GM23338 (cell line): ENCODE measurements around the gene HMHB1. TPM values are rescaled to one million over a fixed set of nuclear protein-coding genes. Genes with fewer than 3 reads are reported as not detected.

Experiments used
- ATAC-seq: fragments of 200-7000 bp; cut with Tn5 transposase; 3 replicates; pipeline ENCODE4 v1.9.1; 2020
- DNase-seq: peaks from one replicate; pipeline ENCODE4 v3.0.0-alpha.2; 2015; ENCODE audit warnings: low spot score
- H2AFZ ChIP-seq: fragments of 200-600 bp; sonication (generic); 2 replicates; pipeline ENCODE4 v1.8.0; 2016; ENCODE audit warnings: antibody characterized with exemption, mild to moderate bottlenecking, moderate library complexity
- H3F3A ChIP-seq: fragments of 200-600 bp; sonication (generic); replicated peaks from 2 replicates; pipeline ENCODE4 v1.8.0; 2017; ENCODE audit warnings: antibody characterized with exemption, mixed run types, low read depth
- H3K27ac ChIP-seq: fragments of 200-600 bp; sonication (generic); 2 replicates; pipeline ENCODE4 v1.6.1; 2016; ENCODE audit warnings: low read depth
- H3K27me3 ChIP-seq: fragments of 200-600 bp; sonication (generic); 2 replicates; pipeline ENCODE4 v1.8.0; 2016; ENCODE audit warnings: mild to moderate bottlenecking, mixed run types, moderate library complexity; ENCODE audit not compliant: insufficient read depth
- H3K36me3 ChIP-seq: fragments of 200-600 bp; sonication (generic); 2 replicates; pipeline ENCODE4 v1.8.0; 2016; ENCODE audit warnings: mild to moderate bottlenecking; ENCODE audit not compliant: insufficient read depth
- H3K4me1 ChIP-seq: fragments of 200-600 bp; sonication (generic); 2 replicates; pipeline ENCODE4 v1.8.0; 2016; ENCODE audit warnings: mild to moderate bottlenecking, moderate library complexity; ENCODE audit not compliant: insufficient read depth
- H3K4me2 ChIP-seq: fragments of 200-600 bp; sonication (generic); 2 replicates; pipeline ENCODE4 v1.7.1; 2017; ENCODE audit warnings: mixed run types
- H3K4me3 ChIP-seq: fragments of 200-600 bp; sonication (generic); 2 replicates; pipeline ENCODE4 v1.6.1; 2016; ENCODE audit warnings: mixed run types
- H3K79me2 ChIP-seq: fragments of 200-600 bp; sonication (generic); replicated peaks from 2 replicates; pipeline ENCODE4 v1.8.0; 2017; ENCODE audit warnings: mild to moderate bottlenecking; ENCODE audit not compliant: insufficient read depth
- H3K9me2 ChIP-seq: fragments of 200-600 bp; sonication (generic); 2 replicates; pipeline ENCODE4 v1.8.0; 2017; ENCODE audit not compliant: insufficient read depth
- H4K20me1 ChIP-seq: fragments of 200-600 bp; sonication (generic); replicated peaks from 2 replicates; pipeline ENCODE4 v1.8.0; 2017; ENCODE audit warnings: mild to moderate bottlenecking; ENCODE audit not compliant: insufficient read depth
- H3K27ac Mint-ChIP-seq: 2 replicates; pipeline ENCODE4 v1.8.0; 2020; ENCODE audit warnings: inconsistent platforms, mild to moderate bottlenecking, moderate library complexity, mixed read lengths
- H3K27me3 Mint-ChIP-seq: 3 replicates; pipeline ENCODE4 v1.8.0; 2022; ENCODE audit warnings: low read depth, mild to moderate bottlenecking, moderate library complexity, mixed read lengths, inconsistent platforms; ENCODE audit not compliant: insufficient read depth, poor library complexity
- H3K36me3 Mint-ChIP-seq: 3 replicates; pipeline ENCODE4 v1.8.0; 2021; ENCODE audit warnings: low read depth, mild to moderate bottlenecking, inconsistent platforms, moderate library complexity, mixed read lengths
- H3K4me1 Mint-ChIP-seq: 3 replicates; pipeline ENCODE4 v1.8.0; 2020; ENCODE audit warnings: mild to moderate bottlenecking, inconsistent platforms, mixed read lengths
- H3K4me3 Mint-ChIP-seq: 3 replicates; pipeline ENCODE4 v1.8.0; 2021; ENCODE audit warnings: moderate library complexity, mild to moderate bottlenecking, inconsistent platforms, mixed read lengths
- H3K9me3 Mint-ChIP-seq: 3 replicates; pipeline ENCODE4 v1.8.0; 2020; ENCODE audit warnings: moderate library complexity, mild to moderate bottlenecking, inconsistent platforms, mixed read lengths
- CREB1 ChIP-seq: fragments of 250-450 bp; sonication (Bioruptor Pico); IDR thresholded peaks from 2 replicates; pipeline ENCODE4 v1.5.0; 2020; ENCODE audit warnings: low read depth, mild to moderate bottlenecking, moderate library complexity
- EZH2 ChIP-seq: fragments of 200-600 bp; sonication (generic); IDR thresholded peaks from one replicate; pipeline ENCODE4 v1.8.0; 2017; ENCODE audit warnings: antibody characterized with exemption, mild to moderate bottlenecking, low read depth; ENCODE audit not compliant: unreplicated experiment
- JUNB ChIP-seq: IDR thresholded peaks from one replicate; pipeline ENCODE4 v1.6.1; 2016; ENCODE audit warnings: antibody characterized with exemption; ENCODE audit not compliant: unreplicated experiment
- POLR2AphosphoS5 ChIP-seq: IDR thresholded peaks from 2 replicates; pipeline ENCODE4 v1.6.1; 2016; ENCODE audit warnings: antibody characterized with exemption, low read depth
- STAT1 ChIP-seq: IDR thresholded peaks from one replicate; pipeline ENCODE4 v1.6.1; 2016; ENCODE audit warnings: antibody characterized with exemption; ENCODE audit not compliant: unreplicated experiment
- ZNF114 ChIP-seq: fragments of 250-450 bp; sonication (Bioruptor Pico); IDR thresholded peaks from 2 replicates; pipeline ENCODE4 v1.5.0; 2020; ENCODE audit warnings: mild to moderate bottlenecking, moderate library complexity
- ZNF331 ChIP-seq: fragments of 250-450 bp; sonication (Bioruptor Pico); IDR thresholded peaks from 2 replicates; pipeline ENCODE4 v1.5.0; 2020; ENCODE audit warnings: low read depth, mild to moderate bottlenecking, moderate library complexity
- polyA plus RNA-seq: library from polyadenylated mRNA; unstranded; fragments of >200 nt; fragmentation: Nextera tagmentation; extraction: Ambion mirVana; gene quantifications from 2 replicates; pipeline ENCODE4 v1.2.1, GENCODE V29; 2016
- total RNA-seq: library from RNA; depleted of rRNA; stranded (reverse); fragments of >200 nt; shearing (Covaris generic); gene quantifications from 2 replicates; pipeline ENCODE4 v1.2.3, GENCODE V29; 2014
- TF ChIP-seq, protein P1 (sequence below): fragments of 250-450 bp; sonication (Bioruptor Pico); IDR thresholded peaks from 2 replicates; pipeline ENCODE4 v1.5.0; 2020; ENCODE audit warnings: mild to moderate bottlenecking, moderate library complexity
- TF ChIP-seq, protein P2 (sequence below), 2 experiments: fragments of 200-600 bp in 1 of 2; sonication (generic) in 1 of 2; conservative IDR thresholded peaks; 2 replicates each; pipeline versions ENCODE4 v1.5.1 to v1.6.1; 2016 to 2017; ENCODE audit warnings: antibody characterized with exemption in 2 of 2, low read depth in 2 of 2, mild to moderate bottlenecking in 2 of 2, moderate library complexity in 1 of 2
- TF ChIP-seq, protein P3 (sequence below): IDR thresholded peaks from 2 replicates; pipeline ENCODE4 v1.6.1; 2016; ENCODE audit warnings: antibody characterized with exemption
- TF ChIP-seq, protein P4 (sequence below): IDR thresholded peaks from one replicate; pipeline ENCODE4 v1.6.1; 2018; ENCODE audit warnings: antibody characterized with exemption; ENCODE audit not compliant: unreplicated experiment

The HMHB1 gene
- total and polyA plus RNA-seq, 2 experiments from 2014 or later, result not detected

DNA sequence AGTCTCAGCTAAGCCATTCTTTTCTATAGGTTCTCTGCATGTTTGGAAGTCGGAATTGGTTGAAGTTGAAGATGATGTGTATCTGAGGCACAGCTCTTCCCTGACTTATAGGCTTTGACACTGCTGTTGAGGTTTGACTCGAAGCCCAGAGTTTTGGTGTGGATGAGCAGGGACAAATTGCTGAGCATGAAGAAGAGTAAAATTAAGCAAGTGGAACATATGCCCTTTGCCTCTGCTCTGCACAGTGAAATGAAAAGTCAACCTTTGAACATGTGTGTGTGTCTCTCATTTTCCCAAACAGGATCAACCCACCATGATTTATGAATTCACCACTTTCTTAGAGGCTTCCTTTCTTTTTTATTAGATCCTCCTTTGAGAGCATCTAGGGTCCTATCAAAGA is 8.5 kb downstream of the HMHB1 start (continued):
- TF ChIP-seq, protein P1, sequence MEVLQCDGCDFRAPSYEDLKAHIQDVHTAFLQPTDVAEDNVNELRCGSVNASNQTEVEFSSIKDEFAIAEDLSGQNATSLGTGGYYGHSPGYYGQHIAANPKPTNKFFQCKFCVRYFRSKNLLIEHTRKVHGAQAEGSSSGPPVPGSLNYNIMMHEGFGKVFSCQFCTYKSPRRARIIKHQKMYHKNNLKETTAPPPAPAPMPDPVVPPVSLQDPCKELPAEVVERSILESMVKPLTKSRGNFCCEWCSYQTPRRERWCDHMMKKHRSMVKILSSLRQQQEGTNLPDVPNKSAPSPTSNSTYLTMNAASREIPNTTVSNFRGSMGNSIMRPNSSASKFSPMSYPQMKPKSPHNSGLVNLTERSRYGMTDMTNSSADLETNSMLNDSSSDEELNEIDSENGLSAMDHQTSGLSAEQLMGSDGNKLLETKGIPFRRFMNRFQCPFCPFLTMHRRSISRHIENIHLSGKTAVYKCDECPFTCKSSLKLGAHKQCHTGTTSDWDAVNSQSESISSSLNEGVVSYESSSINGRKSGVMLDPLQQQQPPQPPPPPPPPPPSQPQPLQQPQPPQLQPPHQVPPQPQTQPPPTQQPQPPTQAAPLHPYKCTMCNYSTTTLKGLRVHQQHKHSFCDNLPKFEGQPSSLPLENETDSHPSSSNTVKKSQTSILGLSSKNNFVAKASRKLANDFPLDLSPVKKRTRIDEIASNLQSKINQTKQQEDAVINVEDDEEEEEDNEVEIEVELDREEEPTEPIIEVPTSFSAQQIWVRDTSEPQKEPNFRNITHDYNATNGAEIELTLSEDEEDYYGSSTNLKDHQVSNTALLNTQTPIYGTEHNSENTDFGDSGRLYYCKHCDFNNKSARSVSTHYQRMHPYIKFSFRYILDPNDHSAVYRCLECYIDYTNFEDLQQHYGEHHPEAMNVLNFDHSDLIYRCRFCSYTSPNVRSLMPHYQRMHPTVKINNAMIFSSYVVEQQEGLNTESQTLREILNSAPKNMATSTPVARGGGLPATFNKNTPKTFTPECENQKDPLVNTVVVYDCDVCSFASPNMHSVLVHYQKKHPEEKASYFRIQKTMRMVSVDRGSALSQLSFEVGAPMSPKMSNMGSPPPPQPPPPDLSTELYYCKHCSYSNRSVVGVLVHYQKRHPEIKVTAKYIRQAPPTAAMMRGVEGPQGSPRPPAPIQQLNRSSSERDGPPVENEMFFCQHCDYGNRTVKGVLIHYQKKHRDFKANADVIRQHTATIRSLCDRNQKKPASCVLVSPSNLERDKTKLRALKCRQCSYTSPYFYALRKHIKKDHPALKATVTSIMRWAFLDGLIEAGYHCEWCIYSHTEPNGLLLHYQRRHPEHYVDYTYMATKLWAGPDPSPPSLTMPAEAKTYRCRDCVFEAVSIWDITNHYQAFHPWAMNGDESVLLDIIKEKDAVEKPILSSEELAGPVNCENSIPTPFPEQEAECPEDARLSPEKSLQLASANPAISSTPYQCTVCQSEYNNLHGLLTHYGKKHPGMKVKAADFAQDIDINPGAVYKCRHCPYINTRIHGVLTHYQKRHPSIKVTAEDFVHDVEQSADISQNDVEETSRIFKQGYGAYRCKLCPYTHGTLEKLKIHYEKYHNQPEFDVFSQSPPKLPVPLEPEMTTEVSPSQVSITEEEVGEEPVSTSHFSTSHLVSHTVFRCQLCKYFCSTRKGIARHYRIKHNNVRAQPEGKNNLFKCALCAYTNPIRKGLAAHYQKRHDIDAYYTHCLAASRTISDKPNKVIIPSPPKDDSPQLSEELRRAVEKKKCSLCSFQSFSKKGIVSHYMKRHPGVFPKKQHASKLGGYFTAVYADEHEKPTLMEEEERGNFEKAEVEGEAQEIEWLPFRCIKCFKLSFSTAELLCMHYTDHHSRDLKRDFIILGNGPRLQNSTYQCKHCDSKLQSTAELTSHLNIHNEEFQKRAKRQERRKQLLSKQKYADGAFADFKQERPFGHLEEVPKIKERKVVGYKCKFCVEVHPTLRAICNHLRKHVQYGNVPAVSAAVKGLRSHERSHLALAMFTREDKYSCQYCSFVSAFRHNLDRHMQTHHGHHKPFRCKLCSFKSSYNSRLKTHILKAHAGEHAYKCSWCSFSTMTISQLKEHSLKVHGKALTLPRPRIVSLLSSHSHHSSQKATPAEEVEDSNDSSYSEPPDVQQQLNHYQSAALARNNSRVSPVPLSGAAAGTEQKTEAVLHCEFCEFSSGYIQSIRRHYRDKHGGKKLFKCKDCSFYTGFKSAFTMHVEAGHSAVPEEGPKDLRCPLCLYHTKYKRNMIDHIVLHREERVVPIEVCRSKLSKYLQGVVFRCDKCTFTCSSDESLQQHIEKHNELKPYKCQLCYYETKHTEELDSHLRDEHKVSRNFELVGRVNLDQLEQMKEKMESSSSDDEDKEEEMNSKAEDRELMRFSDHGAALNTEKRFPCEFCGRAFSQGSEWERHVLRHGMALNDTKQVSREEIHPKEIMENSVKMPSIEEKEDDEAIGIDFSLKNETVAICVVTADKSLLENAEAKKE (CRISPR knock-in tag), result no peak
- TF ChIP-seq EZH2 (no peak), ZNF114 (CRISPR knock-in tag) (no peak), STAT1 (no peak), JUNB (no peak)
- TF ChIP-seq, protein P2, sequence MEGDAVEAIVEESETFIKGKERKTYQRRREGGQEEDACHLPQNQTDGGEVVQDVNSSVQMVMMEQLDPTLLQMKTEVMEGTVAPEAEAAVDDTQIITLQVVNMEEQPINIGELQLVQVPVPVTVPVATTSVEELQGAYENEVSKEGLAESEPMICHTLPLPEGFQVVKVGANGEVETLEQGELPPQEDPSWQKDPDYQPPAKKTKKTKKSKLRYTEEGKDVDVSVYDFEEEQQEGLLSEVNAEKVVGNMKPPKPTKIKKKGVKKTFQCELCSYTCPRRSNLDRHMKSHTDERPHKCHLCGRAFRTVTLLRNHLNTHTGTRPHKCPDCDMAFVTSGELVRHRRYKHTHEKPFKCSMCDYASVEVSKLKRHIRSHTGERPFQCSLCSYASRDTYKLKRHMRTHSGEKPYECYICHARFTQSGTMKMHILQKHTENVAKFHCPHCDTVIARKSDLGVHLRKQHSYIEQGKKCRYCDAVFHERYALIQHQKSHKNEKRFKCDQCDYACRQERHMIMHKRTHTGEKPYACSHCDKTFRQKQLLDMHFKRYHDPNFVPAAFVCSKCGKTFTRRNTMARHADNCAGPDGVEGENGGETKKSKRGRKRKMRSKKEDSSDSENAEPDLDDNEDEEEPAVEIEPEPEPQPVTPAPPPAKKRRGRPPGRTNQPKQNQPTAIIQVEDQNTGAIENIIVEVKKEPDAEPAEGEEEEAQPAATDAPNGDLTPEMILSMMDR (conservative IDR thresholded peaks at IDR 0.05; ENCODE audit: low read depth in 2 of 2), result no peak

DNA sequence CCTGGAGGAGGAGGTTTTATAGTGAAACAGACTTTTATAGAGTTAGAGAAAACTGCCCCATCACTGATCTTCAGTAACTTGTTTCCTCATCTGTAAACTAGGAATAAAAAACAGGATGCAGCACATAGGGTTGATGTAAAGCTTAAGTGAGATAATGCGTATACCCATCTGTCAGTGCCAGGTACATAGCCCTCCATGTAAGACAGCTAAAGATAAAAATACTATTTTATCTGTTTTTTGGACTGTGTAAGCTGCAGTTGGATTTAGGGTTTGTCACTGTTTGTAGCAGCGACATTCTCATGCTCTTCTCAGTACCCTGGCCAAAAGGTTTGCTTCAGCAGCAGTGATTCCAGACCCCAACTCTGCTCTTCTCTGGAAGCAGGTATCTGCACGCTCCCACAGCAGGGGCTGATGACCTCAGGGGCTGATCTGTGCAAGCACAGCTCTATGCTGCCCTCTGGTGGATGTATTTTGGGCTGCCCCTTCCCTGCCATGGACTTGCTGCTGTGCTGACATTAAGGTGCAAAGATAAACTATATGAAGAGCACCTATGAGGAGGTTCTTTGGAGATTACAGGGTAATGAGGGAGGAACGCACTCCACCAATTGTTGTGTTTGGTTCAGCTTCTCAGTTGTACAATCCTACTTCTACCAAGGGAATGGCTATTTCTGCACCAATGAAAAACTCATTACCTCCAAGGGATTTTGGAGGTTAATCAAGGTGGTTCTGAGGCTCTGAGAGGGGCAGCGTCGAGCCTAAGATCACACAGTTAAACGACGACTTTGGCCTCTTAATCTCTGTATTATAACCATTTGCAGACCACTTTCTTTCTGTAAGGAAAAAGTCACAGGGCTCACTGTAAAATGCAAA is 13.1 kb downstream of the HMHB1 start:
- no peak overlapping the region for H3K27ac ChIP-seq
- TF ChIP-seq, protein P3, sequence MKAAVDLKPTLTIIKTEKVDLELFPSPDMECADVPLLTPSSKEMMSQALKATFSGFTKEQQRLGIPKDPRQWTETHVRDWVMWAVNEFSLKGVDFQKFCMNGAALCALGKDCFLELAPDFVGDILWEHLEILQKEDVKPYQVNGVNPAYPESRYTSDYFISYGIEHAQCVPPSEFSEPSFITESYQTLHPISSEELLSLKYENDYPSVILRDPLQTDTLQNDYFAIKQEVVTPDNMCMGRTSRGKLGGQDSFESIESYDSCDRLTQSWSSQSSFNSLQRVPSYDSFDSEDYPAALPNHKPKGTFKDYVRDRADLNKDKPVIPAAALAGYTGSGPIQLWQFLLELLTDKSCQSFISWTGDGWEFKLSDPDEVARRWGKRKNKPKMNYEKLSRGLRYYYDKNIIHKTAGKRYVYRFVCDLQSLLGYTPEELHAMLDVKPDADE, result no peak
- TF ChIP-seq STAT1, result no peak
- no peak for TF ChIP-seq EZH2
- TF ChIP-seq, protein P4, sequence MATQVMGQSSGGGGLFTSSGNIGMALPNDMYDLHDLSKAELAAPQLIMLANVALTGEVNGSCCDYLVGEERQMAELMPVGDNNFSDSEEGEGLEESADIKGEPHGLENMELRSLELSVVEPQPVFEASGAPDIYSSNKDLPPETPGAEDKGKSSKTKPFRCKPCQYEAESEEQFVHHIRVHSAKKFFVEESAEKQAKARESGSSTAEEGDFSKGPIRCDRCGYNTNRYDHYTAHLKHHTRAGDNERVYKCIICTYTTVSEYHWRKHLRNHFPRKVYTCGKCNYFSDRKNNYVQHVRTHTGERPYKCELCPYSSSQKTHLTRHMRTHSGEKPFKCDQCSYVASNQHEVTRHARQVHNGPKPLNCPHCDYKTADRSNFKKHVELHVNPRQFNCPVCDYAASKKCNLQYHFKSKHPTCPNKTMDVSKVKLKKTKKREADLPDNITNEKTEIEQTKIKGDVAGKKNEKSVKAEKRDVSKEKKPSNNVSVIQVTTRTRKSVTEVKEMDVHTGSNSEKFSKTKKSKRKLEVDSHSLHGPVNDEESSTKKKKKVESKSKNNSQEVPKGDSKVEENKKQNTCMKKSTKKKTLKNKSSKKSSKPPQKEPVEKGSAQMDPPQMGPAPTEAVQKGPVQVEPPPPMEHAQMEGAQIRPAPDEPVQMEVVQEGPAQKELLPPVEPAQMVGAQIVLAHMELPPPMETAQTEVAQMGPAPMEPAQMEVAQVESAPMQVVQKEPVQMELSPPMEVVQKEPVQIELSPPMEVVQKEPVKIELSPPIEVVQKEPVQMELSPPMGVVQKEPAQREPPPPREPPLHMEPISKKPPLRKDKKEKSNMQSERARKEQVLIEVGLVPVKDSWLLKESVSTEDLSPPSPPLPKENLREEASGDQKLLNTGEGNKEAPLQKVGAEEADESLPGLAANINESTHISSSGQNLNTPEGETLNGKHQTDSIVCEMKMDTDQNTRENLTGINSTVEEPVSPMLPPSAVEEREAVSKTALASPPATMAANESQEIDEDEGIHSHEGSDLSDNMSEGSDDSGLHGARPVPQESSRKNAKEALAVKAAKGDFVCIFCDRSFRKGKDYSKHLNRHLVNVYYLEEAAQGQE, result no peak
- peak; percentile 65 for TF ChIP-seq CREB1 (CRISPR knock-in tag)
- TF ChIP-seq POLR2AphosphoS5, result no peak
- TF ChIP-seq ZNF331 (CRISPR knock-in tag), result no peak
- no peak for TF ChIP-seq ZNF114 (CRISPR knock-in tag)
- no peak for TF ChIP-seq JUNB

More for the DNA sequence above, 13.1 kb downstream of the HMHB1 start:
- ATAC-seq (peak; percentile 100), DNase-seq (peak; percentile 92)
- H4K20me1 ChIP-seq, result no peaks in the 10 kb centered on the region
- Mint-ChIP-seq H3K9me3 (no peaks in the 10 kb centered on the region), H3K27ac (no peak overlapping the region), H3K27me3 (no peaks in the 10 kb centered on the region), H3K36me3 (no peaks in the 10 kb centered on the region), H3K4me3 (no peak overlapping the region), H3K4me1 (no peaks in the 10 kb centered on the region)
- H3K79me2 ChIP-seq, result no peaks in the 10 kb centered on the region
- H3F3A ChIP-seq, result no peaks in the 10 kb centered on the region
- no peak overlapping the region for H2AFZ ChIP-seq
- no peaks in the 10 kb centered on the region for H3K4me1 ChIP-seq
- H3K36me3 ChIP-seq, result no peaks in the 10 kb centered on the region
- no peaks in the 10 kb centered on the region for H3K9me2 ChIP-seq
- H3K4me2 ChIP-seq, result no peak overlapping the region
- no peaks in the 10 kb centered on the region for H3K27me3 ChIP-seq
- H3K4me3 ChIP-seq, result no peak overlapping the region
